Epithelial cell of esophagus (primary cell): ENCODE results near the gene AK9.
"Not testable (repeated sequence)": the region's sequence is repeated elsewhere in the genome, so short reads cannot be mapped to it uniquely, and the experiment has no call there.

ENCODE experiments used
- DNase-seq: peaks from one replicate; pipeline ENCODE4 v3.0.0; 2010; ENCODE audit warnings: low read depth
- H3K4me3 ChIP-seq: 2 replicates; pipeline ENCODE4 v1.5.1; 2011; ENCODE audit warnings: mild to moderate bottlenecking, low read length, control low read depth
- TF ChIP-seq, protein P1 (sequence below): IDR thresholded peaks from 2 replicates; pipeline ENCODE4 v1.5.1; 2011; ENCODE audit warnings: low read depth, mild to moderate bottlenecking, low read length, control low read depth, inconsistent platforms; ENCODE audit not compliant: insufficient read depth; ENCODE audit errors: missing control alignments

Gene AK9

DNA sequence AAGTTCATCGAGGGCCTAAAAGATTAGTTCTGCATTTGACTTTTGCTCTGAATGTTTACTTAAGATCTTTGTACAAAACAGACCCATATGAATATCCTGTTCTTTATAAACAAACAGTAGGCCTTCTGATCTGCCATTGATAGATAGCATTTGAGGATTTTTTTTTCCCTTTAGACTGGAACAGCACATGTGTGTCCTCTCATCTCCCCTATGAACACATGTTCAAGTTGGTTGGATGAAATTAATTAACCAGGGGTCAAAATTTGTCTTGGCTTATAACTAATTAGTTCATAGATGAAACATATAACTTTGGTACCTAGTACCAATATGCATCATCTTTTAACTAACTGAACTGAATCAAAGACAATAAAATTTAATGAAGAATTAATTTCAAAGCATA is 81.3 kb downstream of the AK9 start:
- DNase-seq: no peak
- TF ChIP-seq, protein P1, sequence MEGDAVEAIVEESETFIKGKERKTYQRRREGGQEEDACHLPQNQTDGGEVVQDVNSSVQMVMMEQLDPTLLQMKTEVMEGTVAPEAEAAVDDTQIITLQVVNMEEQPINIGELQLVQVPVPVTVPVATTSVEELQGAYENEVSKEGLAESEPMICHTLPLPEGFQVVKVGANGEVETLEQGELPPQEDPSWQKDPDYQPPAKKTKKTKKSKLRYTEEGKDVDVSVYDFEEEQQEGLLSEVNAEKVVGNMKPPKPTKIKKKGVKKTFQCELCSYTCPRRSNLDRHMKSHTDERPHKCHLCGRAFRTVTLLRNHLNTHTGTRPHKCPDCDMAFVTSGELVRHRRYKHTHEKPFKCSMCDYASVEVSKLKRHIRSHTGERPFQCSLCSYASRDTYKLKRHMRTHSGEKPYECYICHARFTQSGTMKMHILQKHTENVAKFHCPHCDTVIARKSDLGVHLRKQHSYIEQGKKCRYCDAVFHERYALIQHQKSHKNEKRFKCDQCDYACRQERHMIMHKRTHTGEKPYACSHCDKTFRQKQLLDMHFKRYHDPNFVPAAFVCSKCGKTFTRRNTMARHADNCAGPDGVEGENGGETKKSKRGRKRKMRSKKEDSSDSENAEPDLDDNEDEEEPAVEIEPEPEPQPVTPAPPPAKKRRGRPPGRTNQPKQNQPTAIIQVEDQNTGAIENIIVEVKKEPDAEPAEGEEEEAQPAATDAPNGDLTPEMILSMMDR: no peak
- no peak overlapping the region for H3K4me3 ChIP-seq

DNA sequence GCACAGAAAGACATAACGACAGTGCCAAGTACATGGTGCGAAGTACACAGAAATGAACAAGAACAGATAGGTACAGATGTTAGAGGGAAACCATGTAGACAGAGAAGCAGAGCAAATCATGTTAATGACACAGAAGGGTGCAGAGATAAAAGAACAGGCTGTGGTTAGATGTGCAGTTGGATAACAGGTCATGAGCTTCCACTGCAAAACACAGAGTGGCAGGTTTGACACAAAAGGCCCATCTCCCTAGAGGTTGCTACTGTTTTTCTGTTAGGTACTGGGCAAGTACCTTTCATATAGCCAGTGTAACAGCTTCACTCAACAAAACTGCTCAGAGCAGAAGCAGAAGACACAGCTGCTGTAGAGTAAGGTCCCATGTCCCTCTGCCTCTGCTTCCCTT is 84.6 kb downstream of the AK9 start:
- TF ChIP-seq, protein P1: no peak
- DNase-seq: no peak
- H3K4me3 ChIP-seq: no peak overlapping the region

DNA sequence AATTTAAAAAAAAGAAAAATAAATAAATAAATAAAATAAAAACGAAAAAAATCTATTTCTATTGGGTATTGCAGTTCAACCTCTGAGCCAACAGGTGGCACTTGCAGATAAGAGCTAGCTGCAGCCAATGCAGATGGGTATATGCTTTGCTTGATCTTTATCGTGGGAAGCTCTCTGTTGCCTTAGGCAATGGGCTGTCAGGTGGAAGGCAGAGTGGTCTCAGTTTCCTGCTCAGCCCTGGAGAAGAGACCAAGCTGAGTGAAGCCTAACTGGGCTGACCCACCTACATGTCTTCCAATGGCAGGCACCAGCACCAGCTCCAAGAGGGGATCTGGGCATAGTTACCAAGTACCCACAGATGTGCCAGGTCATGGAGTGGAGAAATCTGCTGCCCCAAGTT is 95.0 kb downstream of the AK9 start:
- DNase-seq: peak; percentile 52
- TF ChIP-seq, protein P1: peak; percentile 65
- no peak overlapping the region for H3K4me3 ChIP-seq

DNA sequence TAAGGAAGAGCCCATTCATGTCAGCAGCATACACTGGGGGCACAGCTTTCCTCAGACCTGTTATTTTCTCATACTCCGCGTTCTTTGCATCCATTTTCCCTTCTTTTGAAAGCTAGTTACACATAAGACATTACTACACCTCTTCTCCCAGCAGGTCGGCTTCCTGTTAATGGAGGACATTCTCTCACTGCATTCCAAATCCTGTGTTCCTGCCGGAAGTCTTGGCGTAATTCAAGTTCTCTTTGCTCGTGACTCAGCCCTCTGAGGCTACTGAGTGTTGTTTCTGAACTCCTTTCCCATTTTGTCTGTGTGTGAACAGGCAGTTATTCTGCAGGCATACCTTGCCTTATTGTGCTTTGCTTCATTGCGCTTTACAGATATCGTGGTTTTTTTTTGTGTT is 110.5 kb downstream of the AK9 start:
- TF ChIP-seq, protein P1: no peak
- peak; percentile 46 for DNase-seq
- no peak overlapping the region for H3K4me3 ChIP-seq

DNA sequence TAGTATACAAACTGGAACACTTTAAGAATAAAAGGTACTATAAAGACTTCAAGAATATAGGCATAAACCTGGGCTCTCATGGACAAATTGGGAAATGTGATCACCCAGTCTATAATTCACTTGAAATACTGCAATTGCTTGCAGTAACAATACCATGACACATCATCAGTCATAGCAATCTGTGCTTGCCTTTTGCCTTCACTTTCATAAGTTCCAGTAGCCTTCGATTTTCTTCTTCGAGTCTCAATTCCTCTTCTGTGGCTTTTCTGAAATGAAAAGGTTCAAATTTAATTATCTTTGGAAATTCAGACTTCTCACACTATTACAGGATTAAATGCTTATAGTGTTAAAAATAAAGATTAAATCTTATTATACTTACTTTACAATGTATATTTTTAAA is 111.6 kb downstream of the AK9 start:
- no peak overlapping the region for H3K4me3 ChIP-seq
- TF ChIP-seq, protein P1: no peak
- peak; percentile 58 for DNase-seq

DNA sequence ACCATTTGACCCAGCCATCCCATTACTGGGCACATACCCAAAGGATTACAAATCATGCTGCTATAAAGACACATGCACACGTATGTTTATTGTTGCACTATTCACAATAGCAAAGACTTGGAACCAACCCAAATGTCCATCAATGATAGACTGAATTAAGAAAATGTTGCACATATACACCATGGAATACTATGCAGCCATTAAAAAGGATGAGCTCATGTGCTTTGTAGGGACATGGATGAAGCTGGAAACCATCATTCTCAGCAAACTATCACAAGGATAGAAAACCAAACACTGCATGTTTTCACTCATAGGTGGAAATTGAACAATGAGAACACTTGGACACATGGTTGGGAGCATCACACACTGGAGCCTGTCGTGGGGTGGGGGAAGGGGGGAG is 121.1 kb downstream of the AK9 start:
- not testable (repeated sequence) for DNase-seq

DNA sequence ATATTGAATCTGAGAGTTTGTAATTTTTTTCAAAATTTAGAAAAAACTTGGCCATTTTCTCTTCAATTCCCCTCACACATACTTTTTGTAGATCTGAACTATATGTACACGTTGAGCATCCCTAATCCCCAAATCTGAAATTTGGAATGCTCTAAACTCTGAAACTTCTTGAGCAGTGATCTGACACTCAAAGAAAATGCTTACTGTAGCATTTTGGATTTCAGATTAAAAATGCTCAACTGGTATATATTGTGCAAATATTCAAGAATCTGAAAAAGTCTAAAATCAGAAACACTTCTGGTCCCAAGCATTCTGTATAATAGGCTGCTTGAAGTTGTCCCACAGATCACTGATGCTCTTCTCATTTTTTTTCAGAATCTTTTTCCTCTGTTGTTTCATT is 129.2 kb downstream of the AK9 start:
- no peak for DNase-seq
- H3K4me3 ChIP-seq: no peak overlapping the region
- TF ChIP-seq, protein P1: no peak

More for the DNA sequence above, 121.1 kb downstream of the AK9 start:
- not testable (repeated sequence) for H3K4me3 ChIP-seq

DNA sequence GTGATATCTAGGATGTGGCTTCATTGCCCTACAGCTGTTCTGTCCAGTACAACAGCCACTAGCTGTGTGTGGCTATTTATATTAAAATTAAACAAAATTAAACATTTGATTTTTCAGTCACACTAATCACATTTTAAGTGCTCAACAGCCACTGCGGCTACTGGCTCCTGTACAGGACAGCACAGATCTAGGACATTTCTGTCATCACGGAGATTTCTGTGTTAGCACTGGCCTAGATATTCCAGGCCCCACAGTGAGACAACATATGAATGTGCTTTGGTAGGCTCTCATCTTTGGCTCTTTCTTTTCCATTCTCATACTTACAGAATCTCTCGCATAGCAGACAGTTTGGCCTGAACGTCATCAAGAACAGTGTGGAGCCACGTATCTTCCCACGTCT is 159.6 kb downstream of the AK9 start:
- no peak for DNase-seq
- TF ChIP-seq, protein P1: no peak
- H3K4me3 ChIP-seq: no peak overlapping the region
